HCT116 (cell line): ENCODE results near the gene SEPTIN5. TPM values are rescaled to one million over a fixed set of nuclear protein-coding genes. Genes with fewer than 3 reads are reported as not detected.

Experiments
- ATAC-seq: fragments of 200-7000 bp; cut with Tn5 transposase; 2 replicates; pipeline ENCODE4 v1.9.1; 2020; ENCODE audit warnings: mild to moderate bottlenecking, moderate library complexity
- BruUV-seq: library from RNA; stranded (reverse); fragments of 400-500 nt; replicated peaks from 2 replicates; lab custom pipeline; 2021; lab: Mats Ljungman, UMichigan
- CTCF ChIA-PET: fragments of 300-600 bp; sonication (Branson Sonifier 250); formaldehyde crosslinking; loops from one replicate; lab custom pipeline; 2021; ENCODE audit warnings: antibody characterized with exemption; lab: Charles Lee
- POLR2A ChIA-PET: fragments of 300-600, 350-600 bp; sonication (Branson Sonifier 250); formaldehyde crosslinking; loops from one replicate; lab custom pipeline; 2021; ENCODE audit warnings: antibody characterized with exemption; lab: Charles Lee
- RAD21 ChIA-PET, 2 experiments: fragments of 300-600 bp; sonication (Branson Sonifier 250); formaldehyde crosslinking; loops; one replicate each; lab custom pipeline; 2023; ENCODE audit warnings: low total read pairs in 2 of 2; ENCODE audit not compliant: uncharacterized antibody in 2 of 2, unreplicated experiment in 2 of 2, low non-redundant PET in 1 of 2; lab: Charles Lee
- DNase-seq: peaks from one replicate; pipeline ENCODE4 v3.0.0-alpha.2; 2010; ENCODE audit warnings: low read depth, low spot score
- H2AFZ ChIP-seq: fragments of 200-600 bp; shearing (Covaris generic), sonication (generic); 2 replicates; pipeline ENCODE4 v1.6.1; 2017; ENCODE audit warnings: low read depth, mixed run types, mixed read lengths, antibody characterized with exemption, low read length; ENCODE audit not compliant: poor library complexity, severe bottlenecking
- H3K27ac ChIP-seq: 2 replicates; pipeline ENCODE4 v1.5.1; 2012; ENCODE audit warnings: low read depth, low read length
- H3K27me3 ChIP-seq: fragments of 200-600 bp; sonication (generic); 2 replicates; pipeline ENCODE4 v1.6.1; 2016; ENCODE audit warnings: mixed run types, low read length, mixed read lengths; ENCODE audit not compliant: insufficient read depth
- H3K36me3 ChIP-seq, 2 experiments: fragments of 200-500 bp in 1 of 2; fragments of 200-600 bp in 1 of 2; sonication (Bioruptor generic) in 1 of 2; sonication (generic) in 1 of 2; 2 replicates each; pipeline versions ENCODE4 v1.5.1 to v1.6.1; 2014 to 2016; ENCODE audit warnings: low read length in 2 of 2, inconsistent platforms in 1 of 2, mixed read lengths in 1 of 2, mixed run types in 1 of 2; ENCODE audit not compliant: insufficient read depth in 2 of 2, control insufficient read depth in 1 of 2
- H3K4me1 ChIP-seq, 2 experiments: fragments of 200-600 bp in 1 of 2; sonication (generic) in 1 of 2; 2 replicates each; pipeline versions ENCODE4 v1.5.1 to v1.6.1; 2012 to 2017; ENCODE audit warnings: low read length in 2 of 2, inconsistent platforms in 1 of 2, mild to moderate bottlenecking in 1 of 2, mixed read lengths in 1 of 2, mixed run types in 1 of 2, moderate library complexity in 1 of 2; ENCODE audit not compliant: insufficient read depth in 2 of 2, control insufficient read depth in 1 of 2
- H3K4me2 ChIP-seq: fragments of 200-600 bp; sonication (generic); 2 replicates; pipeline ENCODE4 v1.6.1; 2017; ENCODE audit warnings: mixed run types, low read length, mixed read lengths
- H3K4me3 ChIP-seq, 2 experiments: fragments of 200-600 bp in 1 of 2; sonication (generic) in 1 of 2; replicated peaks in 1 of 2; 2 replicates each; pipeline ENCODE4 v1.5.1; 2011 to 2016; ENCODE audit warnings: low read length in 2 of 2, control low read depth in 1 of 2, low read depth in 1 of 2, mild to moderate bottlenecking in 1 of 2, mixed read lengths in 1 of 2, mixed run types in 1 of 2
- H3K79me2 ChIP-seq: fragments of 200-600 bp; sonication (generic); 2 replicates; pipeline ENCODE4 v1.6.1; 2017; ENCODE audit warnings: mild to moderate bottlenecking, mixed run types, low read length, moderate library complexity, mixed read lengths; ENCODE audit not compliant: insufficient read depth
- H3K9ac ChIP-seq: fragments of 200-600 bp; sonication (generic); 2 replicates; pipeline ENCODE4 v1.6.1; 2016; ENCODE audit warnings: low read length, mixed read lengths
- H3K9me2 ChIP-seq: fragments of 200-600 bp; sonication (generic), shearing (Covaris generic); 2 replicates; pipeline ENCODE4 v1.6.1; 2017; ENCODE audit warnings: mixed run types, mild to moderate bottlenecking, moderate library complexity; ENCODE audit not compliant: insufficient read depth
- H3K9me3 ChIP-seq, 2 experiments: fragments of 200-500 bp in 1 of 2; fragments of 200-600 bp in 1 of 2; sonication (Bioruptor generic) in 1 of 2; sonication (generic) in 1 of 2; 2 replicates each; pipeline ENCODE4 v1.6.1; 2014 to 2017; ENCODE audit warnings: low read length in 2 of 2, mixed read lengths in 2 of 2, inconsistent platforms in 1 of 2, low read depth in 1 of 2, mild to moderate bottlenecking in 1 of 2, mixed run types in 1 of 2, moderate library complexity in 1 of 2; ENCODE audit not compliant: control insufficient read depth in 1 of 2, insufficient read depth in 1 of 2
- H4K20me1 ChIP-seq: fragments of 200-600 bp; sonication (generic), shearing (Covaris generic); 2 replicates; pipeline ENCODE4 v1.6.1; 2017; ENCODE audit warnings: mixed run types, mild to moderate bottlenecking, moderate library complexity; ENCODE audit not compliant: insufficient read depth
- EGR1 ChIP-seq: IDR thresholded peaks from 2 replicates; pipeline ENCODE4 v1.6.1; 2012; ENCODE audit warnings: low read depth
- EZH2 ChIP-seq: fragments of 200-600 bp; sonication (generic); IDR thresholded peaks from 2 replicates; pipeline ENCODE4 v1.6.1; 2017; ENCODE audit warnings: antibody characterized with exemption, mixed run types
- JUND ChIP-seq: IDR thresholded peaks from 2 replicates; pipeline ENCODE4 v1.6.1; 2012
- MAX ChIP-seq: IDR thresholded peaks from 2 replicates; pipeline ENCODE4 v1.6.1; 2012
- REST ChIP-seq: IDR thresholded peaks from 2 replicates; pipeline ENCODE4 v1.6.1; 2012; ENCODE audit warnings: low read depth
- ZFX ChIP-seq: fragments of 450-650 bp; IDR thresholded peaks from 2 replicates; pipeline ENCODE4 v1.6.1; 2017
- intact Hi-C: fragments of 100-400 bp; cut with micrococcal nuclease; formaldehyde crosslinking; loops from 2 replicates; pipeline ENCODE4 v1.10.0; 2022
- total RNA-seq: library from RNA; stranded (reverse); gene quantifications from one replicate; pipeline ENCODE4 v1.2.1, GENCODE V29; 2021; ENCODE audit not compliant: unreplicated experiment

Gene SEPTIN5
- total RNA-seq, 1 experiment from 2014 or later = 9.0 TPM

- Histone ChIP-seq H3K4me3 (peak within 1 kb of the TSS; percentile 36 to 52), H3K27ac (peak within 1 kb of the TSS; percentile 40; the same call in 1 of the 2 replicates), H3K4me1 (peaks cover 15 to 19% of the 10 kb centered on the region in 2 experiments), H3K9me2 (no peaks in the 10 kb centered on the region), H2AFZ (no peak within 1 kb of the TSS), H3K36me3 (no peaks in the 10 kb centered on the region; a peak in 1 of 4 replicates), H3K4me2 (peak within 1 kb of the TSS; percentile 73), H4K20me1 (no peaks in the 10 kb centered on the region), H3K9me3 (no peaks in the 10 kb centered on the region), H3K9ac (peak within 1 kb of the TSS; percentile 44), H3K27me3 (no peaks in the 10 kb centered on the region), H3K79me2 (no peaks in the 10 kb centered on the region)
- intact Hi-C loops = no loop called here
- ATAC-seq = peak; percentile 71
- ChIA-PET CTCF (interaction anchor here (1.1 to 1.5 kb wide), 3 partner anchors 118 to 190 kb away, joined by 3 to 5 read pairs (median 3); no protein-coding TSS in a partner anchor), POLR2A (no interaction called here), RAD21 (no interaction called here)
- TF ChIP-seq JUND (no peak), EZH2 (no peak), EGR1 (peak; percentile 62; the same call in 1 of the 2 replicates), REST (no peak), ZFX (0 out of 2 replicates have a peak, but pooled peaks have one; percentile 17), MAX (0 out of 2 replicates have a peak, but pooled peaks have one; percentile 35)
- no TSS peak for BruUV-seq
- DNase-seq = no peak
Observed at GRCh38 chr22:19723232-19723982, 9.1 kb downstream of the SEPTIN5 start, which contains the start of gene GP1BB. Gene GP1BB, plus strand, starts transcription at chr22:19723539. Its CDS starts 31 bp downstream, at chr22:19723570.
